ENCODE results near the gene ERGIC2.

The ERGIC2 gene

DNA sequence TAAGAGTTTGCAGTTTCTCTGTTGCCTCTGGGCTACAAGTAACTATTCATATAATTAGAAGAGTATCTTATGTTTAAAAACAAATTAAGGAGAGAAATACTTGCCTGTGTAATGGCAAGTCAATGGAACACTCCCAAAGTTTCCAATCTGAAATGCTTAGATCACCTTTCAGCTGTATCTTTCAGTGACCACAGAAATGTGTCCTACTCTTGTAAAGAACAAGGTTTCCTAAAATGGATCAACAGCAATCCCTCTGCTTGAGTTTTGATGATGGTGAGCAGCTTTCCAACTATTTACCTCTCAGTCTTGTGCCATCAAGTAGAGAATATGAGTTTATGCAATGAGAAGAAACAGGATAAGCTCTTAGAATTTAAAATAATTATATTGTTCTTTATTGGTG, 92.9 kb downstream of the ERGIC2 start:
- TF ChIP-seq, protein P1, sequence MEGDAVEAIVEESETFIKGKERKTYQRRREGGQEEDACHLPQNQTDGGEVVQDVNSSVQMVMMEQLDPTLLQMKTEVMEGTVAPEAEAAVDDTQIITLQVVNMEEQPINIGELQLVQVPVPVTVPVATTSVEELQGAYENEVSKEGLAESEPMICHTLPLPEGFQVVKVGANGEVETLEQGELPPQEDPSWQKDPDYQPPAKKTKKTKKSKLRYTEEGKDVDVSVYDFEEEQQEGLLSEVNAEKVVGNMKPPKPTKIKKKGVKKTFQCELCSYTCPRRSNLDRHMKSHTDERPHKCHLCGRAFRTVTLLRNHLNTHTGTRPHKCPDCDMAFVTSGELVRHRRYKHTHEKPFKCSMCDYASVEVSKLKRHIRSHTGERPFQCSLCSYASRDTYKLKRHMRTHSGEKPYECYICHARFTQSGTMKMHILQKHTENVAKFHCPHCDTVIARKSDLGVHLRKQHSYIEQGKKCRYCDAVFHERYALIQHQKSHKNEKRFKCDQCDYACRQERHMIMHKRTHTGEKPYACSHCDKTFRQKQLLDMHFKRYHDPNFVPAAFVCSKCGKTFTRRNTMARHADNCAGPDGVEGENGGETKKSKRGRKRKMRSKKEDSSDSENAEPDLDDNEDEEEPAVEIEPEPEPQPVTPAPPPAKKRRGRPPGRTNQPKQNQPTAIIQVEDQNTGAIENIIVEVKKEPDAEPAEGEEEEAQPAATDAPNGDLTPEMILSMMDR (IDR thresholded peaks at IDR 0.05), result no peak
- Mint-ChIP-seq H3K9me3 (peaks cover 20% of the 10 kb centered on the region), H3K36me3 (ENCODE audit: low read depth) (peaks cover 11% of the 10 kb centered on the region), H3K27ac (no peak overlapping the region), H3K27me3 (ENCODE audit: low read depth, poor library complexity) (no peaks in the 10 kb centered on the region), H3K4me1 (no peaks in the 10 kb centered on the region), H3K4me3 (no peak overlapping the region)
- DNase-seq, result no peak

DNA sequence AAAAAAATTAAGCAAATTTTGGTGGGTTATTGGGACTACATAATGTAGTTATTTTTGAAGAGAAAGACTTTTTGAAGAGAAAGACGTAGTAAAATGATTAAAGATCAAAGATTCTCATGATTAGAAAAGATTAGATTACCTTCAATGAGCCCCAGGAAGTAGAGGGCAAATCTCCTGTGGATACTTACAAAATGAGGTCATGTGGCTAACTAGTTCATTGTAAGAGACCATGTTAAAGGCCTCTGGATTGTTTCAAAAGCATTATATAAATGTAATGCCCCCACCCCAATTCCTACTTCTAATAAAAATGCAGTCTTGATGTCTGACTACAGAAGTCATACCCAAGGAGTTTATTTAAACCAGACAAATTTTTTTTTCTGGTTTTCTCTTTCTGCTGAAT, 93.3 kb downstream of the ERGIC2 start:
- DNase-seq, result no peak
- Mint-ChIP-seq H3K9me3 (peaks cover 20% of the 10 kb centered on the region), H3K4me3 (no peak overlapping the region), H3K4me1 (peaks cover under 1% of the 10 kb centered on the region), H3K27ac (no peak overlapping the region), H3K27me3 (ENCODE audit: low read depth, poor library complexity) (no peaks in the 10 kb centered on the region), H3K36me3 (ENCODE audit: low read depth) (peaks cover 11% of the 10 kb centered on the region)
- TF ChIP-seq, protein P1 (IDR thresholded peaks at IDR 0.05), result no peak

Measured in nephron progenitor cell (in vitro differentiated cells).